SK-N-MC (cell line): Measurements from ENCODE around the gene ST6GAL1.

Experiments
- EZH2 ChIP-seq: fragments of 200-600 bp; sonication (generic); IDR thresholded peaks from one replicate; pipeline ENCODE4 v1.6.1; 2017; ENCODE audit warnings: antibody characterized with exemption
- POLR2AphosphoS5 ChIP-seq: IDR thresholded peaks from 2 replicates; pipeline ENCODE4 v1.6.1; 2012; ENCODE audit warnings: mild to moderate bottlenecking, low read depth, low read length, borderline replicate concordance

GRCh38 chr3:186922790-186923189 is 7.5 kb upstream of the ST6GAL1 start:
- no peak for TF ChIP-seq POLR2AphosphoS5
- no peak for TF ChIP-seq EZH2
